ENCODE measurements around the gene OR7G2.

The OR7G2 gene

DNA sequence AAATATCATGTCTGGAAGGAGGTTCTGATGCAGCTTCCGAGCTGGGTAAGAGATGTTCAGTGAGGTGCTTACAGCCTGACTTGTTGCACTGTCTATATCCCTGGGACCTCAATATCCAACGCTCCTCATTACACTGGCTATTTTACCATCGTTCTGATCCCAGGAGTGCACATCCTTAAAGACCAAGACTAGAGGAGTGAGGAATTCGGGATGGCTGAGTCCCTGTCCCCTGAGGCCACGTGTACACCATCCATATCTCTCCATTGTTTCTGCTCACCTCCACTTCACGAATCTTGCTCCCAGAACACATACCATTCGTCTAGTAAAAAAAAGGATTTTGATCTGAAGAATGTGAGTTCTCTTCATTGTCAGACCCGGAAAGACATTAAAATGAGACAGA is at the start of gene OR7G2:
OR7G2 (minus strand) TSS at position 101 of the 400 bp plus-strand sequence. CDS start 4,232 bp downstream, outside the sequence.
- DNase-seq, result no peak

DNA sequence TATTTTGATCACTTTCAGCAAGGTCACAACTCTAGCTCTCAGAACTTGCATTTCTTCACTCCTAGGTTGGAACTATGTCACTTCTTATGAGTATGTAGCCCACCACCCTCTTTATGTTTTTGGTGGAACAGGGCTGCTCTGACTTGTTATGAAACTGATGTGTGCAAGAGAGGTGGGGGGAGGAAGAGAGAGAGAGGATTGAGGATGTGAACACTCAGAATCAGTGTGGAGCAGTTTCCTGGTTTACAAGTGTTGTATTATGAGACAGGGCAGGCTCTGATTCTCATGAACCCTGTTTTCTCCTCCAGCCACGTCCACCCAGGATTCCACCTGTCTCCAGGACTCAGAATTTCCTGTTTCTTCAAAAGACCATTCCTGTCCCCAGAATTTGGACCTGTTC is 49.0 kb upstream of the OR7G2 start:
- DNase-seq, result no peak

DNA sequence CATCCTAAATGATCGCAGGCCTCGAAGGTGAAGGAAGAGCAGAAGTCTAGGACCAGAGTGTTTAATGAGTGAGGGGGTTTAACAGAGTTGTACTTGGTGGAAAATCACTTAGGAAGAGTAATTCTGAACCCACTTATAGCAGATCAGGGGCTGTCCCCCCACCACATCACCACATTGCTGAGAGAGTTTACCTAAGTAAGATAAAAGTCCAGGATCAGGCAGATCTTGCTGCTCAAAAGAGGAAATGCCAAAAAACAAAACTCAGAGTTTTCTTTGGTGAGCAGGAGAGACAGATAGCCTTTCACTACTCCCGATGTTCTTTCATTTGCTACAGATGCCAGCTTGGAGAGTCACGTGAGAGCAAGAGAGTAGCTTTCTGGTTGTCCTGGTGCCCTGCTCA is 48.3 kb upstream of the OR7G2 start:
- no peak for DNase-seq

DNA sequence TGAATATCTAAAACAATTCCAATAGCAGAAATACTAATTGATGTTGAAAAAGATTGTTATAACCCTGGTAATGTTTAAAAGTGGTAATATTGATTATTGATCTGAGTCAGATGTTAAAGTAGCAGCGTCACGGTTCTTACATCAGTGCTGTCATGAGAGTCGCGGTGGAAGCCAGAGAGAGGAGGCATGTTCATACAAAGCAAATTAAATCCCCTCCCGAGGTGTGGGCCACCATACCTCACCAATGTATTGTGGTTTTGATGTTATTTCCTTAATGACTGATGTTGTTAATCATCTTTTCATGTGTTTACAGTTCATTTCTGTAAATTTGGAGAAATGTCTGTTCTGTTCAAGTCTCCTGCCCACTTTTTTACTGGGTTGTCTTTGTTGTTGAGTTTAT is 44.1 kb upstream of the OR7G2 start:
- DNase-seq, result no peak

DNA sequence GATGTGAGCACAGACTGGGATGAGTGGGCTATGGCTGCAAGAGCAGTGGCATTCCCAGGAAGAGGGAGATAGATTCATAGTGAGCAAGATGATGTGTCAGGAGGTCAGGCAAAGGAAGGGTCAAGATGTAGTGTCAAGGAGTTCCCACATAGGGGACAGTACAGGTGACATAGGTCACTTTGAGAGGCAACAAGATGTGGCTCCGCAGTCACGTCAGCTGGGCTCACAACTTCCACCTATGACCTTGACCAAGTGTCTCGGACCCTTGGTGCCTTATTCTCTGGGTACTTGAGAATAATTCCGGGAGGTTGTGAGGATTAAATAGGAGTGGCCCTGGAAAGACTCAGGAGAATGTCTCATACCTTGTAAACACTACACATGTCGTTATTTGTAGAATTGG is 43.4 kb upstream of the OR7G2 start:
- DNase-seq, result no peak

DNA sequence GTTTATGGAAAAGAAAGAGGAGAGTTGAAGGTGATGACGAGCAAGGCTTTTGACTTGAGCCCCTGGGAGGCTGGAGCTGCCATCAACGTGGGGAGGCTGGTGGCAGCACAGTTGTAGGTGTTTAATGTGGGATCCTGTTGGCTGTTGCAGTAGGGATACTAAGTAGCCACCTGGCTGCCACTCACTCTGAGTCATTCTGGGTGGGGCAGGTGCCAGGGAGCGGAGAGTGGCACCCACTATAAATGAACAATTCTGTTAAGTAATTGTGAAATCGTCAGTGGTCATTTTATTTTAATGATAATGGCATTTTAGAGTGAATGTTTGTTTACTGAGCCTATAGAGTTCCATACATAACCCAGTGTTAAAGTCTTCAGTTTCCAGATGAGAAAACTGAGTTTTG is 42.7 kb upstream of the OR7G2 start:
- no peak for DNase-seq

DNA sequence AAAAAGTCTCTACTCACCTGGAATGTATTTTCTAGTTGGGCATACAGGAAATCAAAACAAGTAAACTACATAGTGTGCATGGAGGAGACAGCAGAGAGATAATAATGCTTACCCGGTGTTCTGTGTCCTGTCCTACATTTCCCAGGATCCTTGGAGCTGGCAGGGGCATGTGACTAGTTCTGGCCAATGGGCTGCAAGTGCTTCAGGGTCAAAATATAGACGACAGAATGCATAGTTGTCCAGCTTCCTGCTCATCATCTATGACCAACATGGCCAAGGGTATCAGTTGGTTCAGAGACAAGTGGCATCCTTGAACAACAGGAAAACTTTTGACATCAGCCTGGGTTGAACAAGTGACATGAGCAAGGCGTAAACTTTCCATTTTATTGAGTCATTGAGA is 41.4 kb upstream of the OR7G2 start:
- DNase-seq, result no peak

DNA sequence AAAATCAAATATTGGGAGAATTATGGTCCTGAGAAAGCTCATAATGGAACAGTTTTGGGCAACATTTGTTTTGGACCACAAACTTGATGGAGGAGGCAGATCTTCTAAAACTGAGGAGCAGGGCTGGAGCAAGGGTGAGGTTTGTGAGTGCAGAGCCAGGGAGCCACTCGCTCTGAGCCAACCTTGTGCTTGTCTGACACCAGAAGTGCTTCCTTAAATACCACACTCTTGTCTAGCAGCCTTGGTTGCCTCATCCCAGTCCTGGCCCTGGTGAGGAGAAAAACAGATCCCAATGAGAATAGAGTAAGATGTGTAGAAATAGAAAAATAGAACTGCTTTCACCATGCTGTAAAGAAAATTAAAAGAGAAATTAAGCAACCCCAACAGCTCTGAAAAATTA is 39.6 kb upstream of the OR7G2 start:
- DNase-seq, result no peak

DNA sequence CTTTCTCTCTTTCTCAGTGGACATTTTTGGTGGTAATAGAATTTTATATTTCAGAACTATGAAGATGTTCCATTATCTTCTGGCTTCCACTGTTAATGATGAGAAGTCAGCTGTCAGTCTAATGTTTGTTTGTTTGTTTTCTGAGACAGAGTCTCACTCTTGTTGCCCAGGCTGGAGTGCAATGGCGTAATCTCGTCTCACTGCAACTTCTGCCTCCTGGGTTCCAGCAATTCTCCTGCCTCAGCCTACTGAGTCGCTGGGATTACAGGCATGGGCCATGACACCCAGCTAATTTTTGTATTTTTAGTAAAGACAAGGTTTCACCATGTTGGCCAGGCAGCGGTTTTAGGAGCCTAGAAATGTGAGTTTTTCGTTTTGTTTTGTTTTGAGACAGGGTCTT is 37.6 kb upstream of the OR7G2 start:
- no peak for DNase-seq

DNA sequence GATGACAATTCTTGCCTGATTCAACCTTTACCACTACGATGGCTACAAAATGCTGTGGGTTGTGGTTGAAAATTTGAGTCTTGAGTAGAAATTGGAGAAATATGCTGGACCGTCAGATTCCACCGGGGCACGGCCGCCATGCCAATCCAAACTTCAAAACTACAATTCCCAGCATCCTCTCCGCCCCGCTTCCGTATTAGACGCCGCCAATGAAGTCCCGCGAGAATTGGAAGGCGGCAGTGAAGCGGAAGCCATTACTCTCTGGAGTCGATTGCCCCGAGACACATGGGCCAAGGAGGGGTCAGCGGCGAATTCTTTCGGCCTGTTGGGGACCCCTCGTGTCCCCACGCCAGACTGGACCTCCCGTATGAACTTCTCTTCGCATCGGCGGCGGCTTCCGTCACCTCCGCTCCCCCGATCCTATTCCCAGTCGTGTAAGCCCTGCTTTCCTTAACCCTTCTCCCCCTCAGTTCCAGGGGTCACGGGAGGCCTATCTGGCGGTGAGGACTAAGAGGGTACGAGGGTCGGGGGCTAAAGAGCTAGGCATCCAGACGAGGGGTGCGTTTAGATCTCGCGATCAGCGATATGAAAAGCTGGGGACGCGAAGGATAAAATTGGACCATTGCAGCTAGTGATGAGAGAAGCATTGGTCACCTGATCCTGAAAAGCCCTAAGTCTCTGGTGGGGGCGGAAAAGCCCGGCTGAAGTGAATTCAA is 33.0 kb upstream of the OR7G2 start, which contains the start of gene ZNF317:
ZNF317 (plus strand) TSS at position 239 of the 716 bp plus-strand sequence. CDS start 15,620 bp downstream, outside the sequence.
- DNase-seq, result peak; percentile 88

DNA sequence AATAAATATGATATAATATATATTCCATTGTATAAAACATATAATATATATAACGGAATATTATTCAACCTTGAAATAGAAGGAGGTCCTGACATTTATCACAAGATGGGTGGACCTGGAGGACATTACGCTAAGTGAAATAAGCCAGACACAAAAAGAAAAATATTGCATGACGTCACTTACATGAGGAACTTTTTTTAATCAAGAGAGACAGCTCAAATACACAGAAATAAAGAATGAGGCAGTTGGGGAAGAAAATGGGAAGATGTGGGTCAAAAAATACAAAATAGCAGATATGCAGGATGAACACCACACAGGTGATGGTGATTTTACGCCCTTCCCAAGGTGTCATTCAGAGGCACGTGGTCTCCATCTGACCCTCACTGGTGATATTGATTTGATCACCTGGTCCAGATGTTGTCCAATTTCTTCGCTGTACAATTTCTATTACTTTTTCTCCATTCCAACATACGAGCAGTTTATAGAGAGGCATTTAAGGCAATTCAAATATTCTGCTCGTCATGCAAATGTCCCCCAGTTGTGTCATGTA is 32.4 kb upstream of the OR7G2 start:
- DNase-seq, result no peak

DNA sequence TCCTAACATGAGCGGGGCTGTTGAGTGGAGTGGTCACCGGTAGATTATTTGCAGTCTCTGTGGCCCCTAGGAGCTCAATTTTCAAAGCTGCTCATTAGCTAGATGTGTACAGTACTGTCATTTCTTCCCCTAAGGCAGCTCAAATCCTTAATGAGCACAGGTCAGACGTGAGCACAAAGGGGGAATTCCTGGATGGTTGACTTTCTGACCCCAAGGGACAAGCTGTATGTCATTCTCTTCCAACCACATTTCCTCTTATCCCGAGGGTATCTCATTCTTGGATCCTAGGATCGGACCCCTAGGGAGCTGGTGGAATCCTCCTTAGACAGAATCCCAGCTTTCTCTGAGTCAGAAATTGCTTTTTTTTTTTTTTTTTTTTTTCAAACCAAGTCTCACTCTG is 25.1 kb upstream of the OR7G2 start:
- DNase-seq, result no peak

DNA sequence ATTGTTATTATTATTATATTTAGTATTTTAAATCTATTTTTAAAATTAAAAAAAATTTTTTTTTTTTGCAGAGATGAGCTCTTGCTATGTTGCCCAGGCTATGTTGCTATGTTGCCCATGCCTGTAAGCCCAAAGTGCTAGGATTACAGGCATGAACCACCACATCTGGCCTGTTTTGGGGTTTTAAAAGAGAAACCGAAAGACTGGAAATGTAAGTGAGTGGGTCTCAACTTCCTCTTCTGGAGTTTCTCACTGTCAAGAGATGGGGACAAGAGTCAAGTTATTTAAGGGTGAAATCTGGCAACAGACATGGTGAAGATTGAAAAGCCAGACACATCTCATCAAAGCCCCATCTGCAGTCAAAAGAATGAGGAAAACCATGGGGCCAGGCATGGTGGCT is 23.7 kb upstream of the OR7G2 start:
- DNase-seq, result no peak

DNA sequence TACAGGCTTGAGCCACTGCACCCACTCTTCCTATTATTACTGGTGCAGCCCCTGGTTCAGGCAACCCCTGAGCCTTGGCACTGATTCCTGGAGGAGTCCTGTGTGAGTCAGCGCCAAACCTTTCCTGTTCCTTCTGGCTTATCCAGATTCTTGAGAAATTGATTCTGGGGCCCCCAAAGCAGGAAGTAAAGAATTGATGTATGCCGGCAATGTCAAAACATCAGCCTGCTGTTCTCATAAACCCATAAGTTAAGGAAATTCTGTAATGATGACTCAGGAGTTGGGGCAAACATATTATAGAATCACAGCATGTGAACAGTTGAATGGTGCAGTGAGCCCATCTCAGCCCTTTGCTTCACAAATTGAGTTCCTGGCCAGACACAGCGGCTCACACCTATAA is 20.9 kb upstream of the OR7G2 start:
- no peak for DNase-seq

DNA sequence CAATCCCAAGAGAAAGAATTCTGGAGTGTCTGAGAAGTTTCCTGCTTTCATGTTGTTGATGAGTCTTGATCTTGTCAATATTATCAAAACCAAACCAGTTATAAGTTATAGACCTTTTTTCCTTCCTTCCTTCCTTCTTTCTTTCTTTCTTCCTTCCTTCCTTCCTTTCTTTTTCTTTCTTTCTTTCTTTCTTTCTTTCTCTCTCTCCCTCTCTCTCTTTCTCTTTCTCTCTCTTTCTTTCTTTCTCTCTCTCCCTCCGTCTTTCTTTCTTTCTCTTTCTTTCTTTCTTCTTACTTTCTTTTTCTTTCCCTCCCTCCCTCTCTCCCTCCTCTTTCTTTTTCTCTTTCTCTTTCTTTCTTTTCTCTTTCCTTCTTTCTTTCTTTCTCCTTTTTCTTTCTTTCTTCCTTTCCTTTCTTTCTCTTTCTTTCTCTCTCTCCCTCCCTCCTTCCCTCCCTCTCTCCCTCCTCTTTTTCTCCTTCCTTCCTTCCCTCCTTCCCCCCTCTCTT is 19.7 kb upstream of the OR7G2 start, which contains the start of gene OR7G3:
OR7G3 (minus strand) TSS at position 51 of the 506 bp plus-strand sequence; CDS start at position 51, 0 bp downstream.
- no peak for DNase-seq

DNA sequence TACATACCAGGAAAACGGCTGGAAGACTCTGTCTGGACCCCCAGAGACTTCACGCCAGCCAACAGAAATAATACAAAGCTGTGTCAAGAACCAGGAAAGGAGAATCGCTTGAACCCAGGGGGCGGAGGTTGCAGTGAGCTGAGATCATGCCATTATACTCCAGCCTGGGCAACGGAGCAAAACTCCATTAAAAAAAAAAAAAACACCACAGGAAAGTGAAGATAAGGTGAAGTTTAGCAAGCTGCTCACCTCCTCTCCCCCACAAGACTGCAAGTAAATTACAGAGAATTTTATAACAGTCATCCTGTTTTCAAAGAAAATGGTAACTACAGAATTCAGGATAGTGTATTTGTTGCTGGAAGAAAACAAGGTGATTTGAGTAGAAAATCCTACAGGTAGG is 9.3 kb upstream of the OR7G2 start:
- DNase-seq, result no peak

DNA sequence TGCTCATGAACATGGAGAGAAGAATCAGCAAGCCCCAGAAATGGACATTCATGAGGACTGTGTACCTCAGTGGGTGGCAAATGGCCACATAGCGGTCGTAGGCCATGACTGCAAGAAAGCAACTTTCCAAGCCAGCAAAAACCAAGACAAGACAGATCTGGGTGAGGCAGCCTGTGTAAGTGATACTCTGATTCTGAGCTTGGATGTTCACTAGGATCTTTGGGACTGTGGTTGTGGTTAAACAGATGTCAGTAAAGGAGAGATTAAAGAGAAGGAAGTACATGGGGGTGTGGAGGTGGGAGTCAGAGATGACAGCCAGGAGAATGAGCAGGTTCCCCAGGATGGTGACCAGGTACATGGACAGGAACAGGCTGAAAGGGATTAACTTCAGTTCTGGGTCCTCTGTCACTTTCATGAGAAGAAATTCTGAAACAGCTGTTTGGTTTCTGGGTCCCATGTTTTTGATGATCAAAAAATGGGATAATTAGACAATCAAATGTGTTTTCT is 8.1 kb upstream of the OR7G2 start, which contains the start of gene OR7G1:
OR7G1 (minus strand) TSS at position 457 of the 507 bp plus-strand sequence; CDS start at position 457, 0 bp downstream.
- no peak for DNase-seq

DNA sequence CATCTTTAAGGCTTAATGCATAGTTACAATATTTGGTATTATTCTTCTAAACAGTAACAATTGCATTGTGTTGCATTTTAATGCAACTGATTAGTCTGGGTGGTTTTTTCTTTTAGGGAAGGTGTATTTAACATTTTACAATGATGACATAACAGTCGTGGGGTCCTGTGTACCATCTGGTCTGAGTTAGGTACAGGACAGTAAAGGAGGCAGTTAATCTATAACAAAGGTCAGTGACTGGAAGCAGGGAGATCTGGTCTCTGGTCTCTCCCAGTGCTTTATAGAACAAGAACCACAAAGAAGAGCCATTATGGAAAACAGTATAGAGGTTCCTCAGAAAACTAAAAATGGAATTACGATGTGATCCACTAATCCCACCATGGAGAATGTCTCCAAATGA is 2.7 kb upstream of the OR7G2 start:
- DNase-seq, result no peak

DNA sequence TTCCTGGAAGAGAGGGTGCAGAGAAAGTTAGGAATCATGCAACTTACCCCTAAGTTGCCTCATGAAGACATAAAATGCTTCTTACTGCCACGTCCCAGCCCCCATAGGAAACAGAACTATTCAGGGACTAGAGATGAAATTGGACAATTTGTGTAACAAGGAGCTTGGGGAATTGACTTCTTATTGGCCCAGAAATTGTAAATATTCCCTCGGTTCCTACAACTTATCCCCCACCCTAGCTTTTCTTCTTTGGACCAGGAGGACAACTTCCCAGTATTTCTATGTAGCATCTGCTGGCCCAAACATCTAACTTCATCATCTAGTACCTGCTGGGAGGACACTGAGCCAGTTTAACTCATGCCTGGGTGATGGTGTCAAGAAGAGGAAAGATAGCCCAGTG is 20.5 kb downstream of the OR7G2 start, which contains the start of gene OR1M1:
OR1M1 (plus strand) TSS at position 301 of the 400 bp plus-strand sequence. CDS start 6,184 bp downstream, outside the sequence.
- DNase-seq, result no peak

DNA sequence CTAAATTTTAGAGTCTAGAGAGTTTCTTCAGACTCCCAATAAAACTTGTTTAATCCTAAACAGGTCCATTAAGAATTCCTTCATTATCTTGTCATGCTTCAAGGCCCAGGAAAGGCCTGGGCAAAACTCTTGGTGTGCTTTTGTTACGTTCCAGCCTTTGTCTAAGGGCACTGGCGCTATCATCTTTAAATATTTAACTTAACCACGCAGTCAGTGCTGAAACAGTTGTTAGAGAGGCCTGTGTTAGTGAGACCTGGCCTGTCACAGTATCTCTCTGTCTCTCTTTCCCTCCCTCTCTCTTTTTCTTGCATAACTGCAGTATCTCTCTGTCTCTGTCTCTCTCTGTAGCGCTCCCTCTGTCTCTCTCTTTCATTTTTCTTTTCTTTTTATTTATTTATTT is 28.6 kb downstream of the OR7G2 start:
- DNase-seq, result no peak

DNA sequence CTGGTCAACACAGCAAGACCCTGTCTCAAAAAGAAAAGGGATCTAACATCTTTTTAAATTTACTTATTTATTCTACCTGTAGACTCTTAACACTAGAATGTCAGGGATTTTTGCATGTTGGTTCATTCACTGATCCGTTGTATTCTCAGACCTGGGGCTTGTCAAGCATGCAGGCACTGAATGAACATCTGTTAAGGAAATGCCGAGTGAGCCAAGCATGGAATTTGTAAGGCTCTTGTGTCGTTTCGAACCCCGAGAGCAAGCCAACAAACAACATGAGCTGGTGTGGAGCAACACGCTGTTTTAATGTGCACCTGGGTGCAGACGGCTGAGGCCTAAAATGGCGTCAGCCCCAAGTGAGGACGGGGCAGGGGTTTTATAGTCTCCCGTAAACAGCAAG is 30.4 kb downstream of the OR7G2 start:
- DNase-seq, result no peak

DNA sequence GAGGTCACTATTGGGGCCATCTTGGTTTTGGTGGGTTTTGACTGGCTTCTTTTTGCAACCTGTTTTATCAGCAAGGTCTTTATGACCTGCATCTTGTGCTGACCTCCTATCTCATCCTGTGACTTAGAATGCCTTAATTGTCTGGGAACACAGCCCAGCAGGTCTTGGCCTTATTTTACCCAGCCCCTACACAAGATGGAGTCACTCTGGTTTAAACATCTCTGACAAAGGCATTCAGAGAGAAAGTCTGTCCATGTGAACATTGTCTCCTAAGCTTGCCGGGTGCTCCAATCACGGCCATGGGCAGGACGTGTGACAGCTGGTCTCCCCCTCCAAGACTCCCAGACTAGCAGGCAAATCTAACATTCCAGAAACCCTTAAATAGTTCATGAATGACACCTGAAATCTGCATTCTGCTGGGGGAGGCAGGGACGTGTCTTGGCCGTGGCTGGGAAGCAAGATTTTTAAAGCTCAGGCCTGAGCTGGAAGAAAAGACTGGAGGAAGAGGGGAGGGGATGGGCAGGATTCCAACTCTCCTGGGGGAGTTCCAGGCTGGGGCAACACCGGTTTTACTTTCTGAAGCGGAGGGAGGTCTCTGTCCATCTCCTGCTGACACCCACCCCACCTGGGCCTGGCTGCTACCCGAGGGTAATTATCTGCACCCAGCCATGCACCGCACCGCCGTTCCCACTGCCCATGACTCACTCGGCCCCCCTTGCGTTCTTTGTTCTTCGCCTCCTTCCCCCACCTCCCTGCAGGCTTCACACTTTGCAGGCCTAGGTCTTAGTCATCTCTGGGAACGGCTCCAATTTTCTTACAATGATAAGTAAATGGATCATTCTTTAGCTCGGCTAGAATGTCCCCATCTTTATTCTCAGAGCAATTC is 32.0 kb downstream of the OR7G2 start:
- peak; percentile 1 for DNase-seq

DNA sequence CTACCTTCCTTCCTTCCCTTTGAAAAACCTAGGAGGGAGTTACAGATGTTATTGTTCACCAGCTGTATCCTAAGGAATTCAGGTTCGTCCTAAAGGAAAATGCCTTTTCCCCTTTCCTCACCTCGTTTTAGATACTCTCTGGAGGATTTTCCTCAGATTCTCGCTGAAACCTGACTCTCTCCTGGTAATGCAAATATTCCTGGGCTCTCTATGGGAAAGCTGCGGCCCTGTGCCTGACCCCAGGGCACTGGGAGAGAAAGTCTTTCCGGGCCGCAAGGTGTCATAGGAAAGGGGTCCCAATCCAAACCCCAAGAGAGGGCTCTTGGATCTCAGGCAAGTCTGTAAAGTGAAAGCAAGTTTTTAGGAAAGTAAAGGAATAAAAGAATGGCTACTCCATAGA is 33.5 kb downstream of the OR7G2 start:
- DNase-seq, result no peak

Data from DMS153 (cell line).